Coronary artery (tissue), 2 donors: Measurements from ENCODE around the gene RAD51B.

Source experiments
- DNase-seq: peaks from one replicate; pipeline ENCODE4 v3.0.0-alpha.2; 2017; ENCODE audit warnings: low spot score
- H3K27ac ChIP-seq, 2 donors: fragments of 200-600 bp; sonication (generic); one replicate each; pipeline ENCODE4 v1.5.1; 2016 to 2019
- H3K4me3 ChIP-seq: fragments of 200-600 bp; sonication (generic); 2 replicates; pipeline ENCODE4 v1.5.1; 2016; ENCODE audit warnings: mild to moderate bottlenecking, moderate library complexity
- CTCF ChIP-seq: fragments of 200-600 bp; sonication (generic); IDR thresholded peaks from one replicate; pipeline ENCODE4 v1.5.1; 2019; ENCODE audit warnings: antibody characterized with exemption

RAD51B gene

GRCh38 chr14:68405961-68406360, 586.4 kb downstream of the RAD51B start:
- Histone ChIP-seq H3K4me3 (no peak overlapping the region), H3K27ac (no peak overlapping the region)
- no peak for DNase-seq
- no peak for TF ChIP-seq CTCF

DNA sequence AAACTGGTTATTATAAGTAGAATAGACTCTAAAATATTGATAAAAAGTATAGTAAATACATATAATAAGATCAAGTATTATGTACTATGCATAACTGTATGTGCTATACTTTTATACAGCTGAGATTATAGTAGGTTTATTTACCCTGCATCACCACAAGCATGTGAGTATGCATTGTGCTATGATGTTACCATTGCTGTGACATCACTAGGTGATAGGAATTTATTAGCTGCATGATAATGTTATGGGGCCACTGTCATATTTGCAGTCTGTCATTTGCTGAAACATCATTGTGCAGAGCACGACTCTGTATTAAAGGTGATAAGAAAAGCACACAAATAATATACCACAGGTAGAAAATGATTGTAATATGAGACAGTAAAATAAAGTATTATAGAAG, 587.7 kb downstream of the RAD51B start:
- Histone ChIP-seq H3K27ac (no peak overlapping the region), H3K4me3 (no peak overlapping the region)
- no peak for DNase-seq
- no peak for TF ChIP-seq CTCF

- no peak for TF ChIP-seq CTCF
- DNase-seq: no peak
- H3K4me3 ChIP-seq: no peak overlapping the region
- no peak overlapping the region for H3K27ac ChIP-seq
Measured at GRCh38 chr14:68407825-68408224, 588.2 kb downstream of the RAD51B start.

GRCh38 chr14:68408680-68409079, 589.1 kb downstream of the RAD51B start:
- DNase-seq: no peak
- Histone ChIP-seq H3K4me3 (no peak overlapping the region), H3K27ac (no peak overlapping the region)
- TF ChIP-seq CTCF: no peak

DNA sequence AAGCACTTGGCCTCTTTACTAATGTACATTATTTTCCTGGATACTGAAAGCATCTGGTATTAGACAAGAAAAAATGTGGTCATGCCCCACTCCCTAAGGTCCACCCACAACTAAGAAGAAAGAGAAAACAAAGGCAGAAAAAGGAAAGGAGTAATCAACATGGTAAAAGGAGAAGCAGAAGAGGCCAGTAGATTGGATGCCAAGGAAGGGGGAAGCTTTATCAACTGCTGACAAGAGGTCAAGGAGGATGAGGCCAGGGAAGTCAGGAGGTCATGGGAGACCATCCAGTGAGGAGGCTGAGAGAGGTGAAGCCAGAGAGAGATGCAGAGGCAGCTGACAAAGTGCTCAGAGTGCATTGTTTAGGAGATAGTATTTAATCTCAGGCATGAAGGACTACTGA, 589.8 kb downstream of the RAD51B start:
- DNase-seq: no peak
- no peak overlapping the region for H3K27ac ChIP-seq
- H3K4me3 ChIP-seq: no peak overlapping the region
- no peak for TF ChIP-seq CTCF

GRCh38 chr14:68412505-68413465, 593.2 kb downstream of the RAD51B start:
- DNase-seq: no peak
- H3K27ac ChIP-seq: no peak overlapping the region
- H3K4me3 ChIP-seq: no peak overlapping the region
- no peak for TF ChIP-seq CTCF

DNA sequence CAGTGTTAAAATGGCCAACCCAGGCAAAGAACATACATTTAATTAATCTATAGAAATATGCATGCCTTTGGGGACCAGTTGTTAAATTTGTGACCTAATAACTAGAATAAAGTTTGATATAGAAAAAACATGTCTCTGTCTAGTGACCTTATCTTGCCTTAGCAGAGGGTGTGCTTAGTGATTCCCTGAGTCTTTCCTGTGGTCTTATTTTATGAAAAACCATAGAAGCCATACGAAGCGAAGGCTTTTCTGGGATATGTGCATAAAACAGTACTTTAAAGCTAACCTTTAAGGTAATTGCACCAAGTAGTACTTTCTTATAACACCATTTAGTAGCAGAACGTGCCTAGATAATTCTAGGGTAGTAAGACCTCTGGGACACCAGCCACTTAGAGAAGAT, 593.9 kb downstream of the RAD51B start:
- TF ChIP-seq CTCF: no peak
- Histone ChIP-seq H3K4me3 (no peak overlapping the region), H3K27ac (no peak overlapping the region)
- DNase-seq: no peak
